Measurements from ENCODE around the gene CCDC154. TPM values are rescaled to one million over a fixed set of nuclear protein-coding genes. Genes with fewer than 3 reads are reported as not detected.

The CCDC154 gene
- 0.13 and 0.22 TPM in 2 replicates for total RNA-seq

GRCh38 chr16:1443980-1444729 lies at the start of gene CCDC154:
TSS of gene CCDC154 (minus strand) at chr16:1444556. CDS start at chr16:1444322, 234 bp downstream.

GRCh38 chr16:1492923-1493745 lies 48.8 kb upstream of the CCDC154 start, which contains the start of gene TELO2:
TSS of gene TELO2 (plus strand) at chr16:1493360. CDS start at chr16:1494282, 922 bp downstream.

GRCh38 chr16:1488619-1489018 lies 44.3 kb upstream of the CCDC154 start, which contains the start of gene PTX4:
TSS of gene PTX4 (minus strand) at chr16:1488944. CDS start at chr16:1488909, 35 bp downstream.

GRCh38 chr16:1474796-1475551 lies 30.6 kb upstream of the CCDC154 start, which contains the start of gene CLCN7:
TSS of gene CLCN7 (minus strand) at chr16:1475028. CDS start at chr16:1474974, 54 bp downstream.

GRCh38 chr16:1430759-1431496 lies 13.4 kb downstream of the CCDC154 start, which contains the start of gene PERCC1:
TSS of gene PERCC1 (plus strand) at chr16:1431078. CDS start at chr16:1432594, 1,516 bp downstream.

GRCh38 chr16:1414532-1415260 lies 29.7 kb downstream of the CCDC154 start, which contains the start of gene UNKL:
TSS of gene UNKL (minus strand) at chr16:1414704. CDS start at chr16:1414691, 13 bp downstream.

Other genes starting within 250 kb of the CCDC154 start
- not detected in 2 replicates for gene TPSG1, start 219.3 kb downstream of the CCDC154 start, total RNA-seq
- not detected in 2 replicates for gene TPSB2, start 214.4 kb downstream of the CCDC154 start, total RNA-seq
- gene TPSAB1, start 203.9 kb downstream of the CCDC154 start, total RNA-seq: not detected in 2 replicates
- gene TPSD1, start 188.5 kb downstream of the CCDC154 start, total RNA-seq: not detected in 2 replicates
- gene UBE2I, start 134.9 kb downstream of the CCDC154 start, total RNA-seq: 55.7 and 61.3 TPM in 2 replicates
- gene BAIAP3, start 110.9 kb downstream of the CCDC154 start, total RNA-seq: 0.11 and 0.13 TPM in 2 replicates
- gene TSR3, start 92.7 kb downstream of the CCDC154 start, total RNA-seq: 42.0 and 44.7 TPM in 2 replicates
- 41.6 and 41.8 TPM in 2 replicates for gene GNPTG, start 92.6 kb downstream of the CCDC154 start, total RNA-seq
- gene UNKL, start 29.9 kb downstream of the CCDC154 start, total RNA-seq: 10.4 and 12.2 TPM in 2 replicates
- gene UQCC4, start 23.8 kb downstream of the CCDC154 start, total RNA-seq: 7.7 and 8.8 TPM in 2 replicates
- not detected in 2 replicates for gene PERCC1, start 13.5 kb downstream of the CCDC154 start, total RNA-seq
- 52.8 and 82.3 TPM in 2 replicates for gene CLCN7, start 30.5 kb upstream of the CCDC154 start, total RNA-seq
- gene PTX4, start 44.4 kb upstream of the CCDC154 start, total RNA-seq: not detected in 2 replicates
- gene TELO2, start 48.8 kb upstream of the CCDC154 start, total RNA-seq: 9.9 and 10.4 TPM in 2 replicates
- 10.6 and 11.9 TPM in 2 replicates for gene TMEM204, start 89.1 kb upstream of the CCDC154 start, total RNA-seq
- gene IFT140, start 167.5 kb upstream of the CCDC154 start, total RNA-seq: 27.3 and 30.7 TPM in 2 replicates
- 8.9 and 9.4 TPM in 2 replicates for gene CRAMP1, start 167.8 kb upstream of the CCDC154 start, total RNA-seq
- 23.7 and 24.9 TPM in 2 replicates for gene JPT2, start 233.7 kb upstream of the CCDC154 start, total RNA-seq